HepG2 (cell line): Measurements from ENCODE around the gene HOXA10. TPM values are rescaled to one million over a fixed set of nuclear protein-coding genes. Genes with fewer than 3 reads are reported as not detected.

Experiments
- ATAC-seq: fragments of 200-7000 bp; cut with Tn5 transposase; 3 replicates; pipeline ENCODE4 v1.9.1; 2020; ENCODE audit warnings: mild to moderate bottlenecking, moderate library complexity
- BruUV-seq: library from RNA; stranded (reverse); fragments of 400-500 nt; replicated peaks from 2 replicates; lab custom pipeline; 2021; lab: Mats Ljungman, UMichigan
- CTCF ChIA-PET: fragments of 300-600 bp; formaldehyde crosslinking; extraction: SDS; loops from one replicate; lab custom pipeline; 2021; ENCODE audit warnings: low total read pairs, inconsistent platforms, low intra/inter-chr PET ratio; lab: Yijun Ruan, JAX
- POLR2A ChIA-PET: fragments of 350-600 bp; sonication (Branson Sonifier 250); formaldehyde crosslinking; loops from one replicate; lab custom pipeline; 2020; ENCODE audit warnings: antibody characterized with exemption, inconsistent platforms; lab: Yijun Ruan, JAX
- DNase-seq: peaks from one replicate; pipeline ENCODE4 v3.0.0-alpha.2; 2015; ENCODE audit warnings: low spot score
- FAIRE-seq: peaks from 3 replicates; lab custom pipeline; 2011; peaks lifted over from hg19 to GRCh38; lab: Jason Lieb, UNC
- H2AFZ ChIP-seq: one replicate; pipeline ENCODE4 v1.6.1; 2011; ENCODE audit warnings: low read length, inconsistent platforms
- H3K27ac ChIP-seq: fragments of 300-600 bp; 3 replicates; pipeline ENCODE4 v1.8.0; 2011; ENCODE audit warnings: mixed run types, mild to moderate bottlenecking, mixed read lengths, low read length, inconsistent platforms; ENCODE audit not compliant: insufficient read depth; ENCODE audit errors: extremely low read length
- H3K27me3 ChIP-seq, 2 experiments: fragments of 200-600 bp in 1 of 2; 2 replicates in 1 of 2; 3 replicates in 1 of 2; pipeline versions ENCODE4 v1.6.0 to v1.8.0; 2011; ENCODE audit warnings: low read length in 2 of 2, mild to moderate bottlenecking in 2 of 2, moderate library complexity in 2 of 2, inconsistent platforms in 1 of 2; ENCODE audit not compliant: insufficient read depth in 2 of 2, control insufficient read depth in 1 of 2
- H3K36me3 ChIP-seq, 2 experiments: fragments of 200-600 bp in 1 of 2; replicated peaks in 1 of 2; 2 replicates in 1 of 2; 3 replicates in 1 of 2; pipeline versions ENCODE4 v1.5.1 to v1.8.0; 2011; ENCODE audit warnings: low read length in 2 of 2, inconsistent platforms in 1 of 2; ENCODE audit not compliant: insufficient read depth in 2 of 2, control insufficient read depth in 1 of 2
- H3K4me1 ChIP-seq: 2 replicates; pipeline ENCODE4 v1.5.1; 2012; ENCODE audit warnings: low read length, inconsistent platforms; ENCODE audit not compliant: insufficient read depth
- H3K4me2 ChIP-seq: 2 replicates; pipeline ENCODE4 v1.6.0; 2011; ENCODE audit warnings: low read depth, low read length, inconsistent platforms
- H3K4me3 ChIP-seq, 3 experiments: fragments of 200-600 bp in 1 of 3; sonication (generic), shearing (Covaris generic) in 1 of 3; replicated peaks in 1 of 3; 2 replicates each; pipeline ENCODE4 v1.5.1; 2011 to 2016; ENCODE audit warnings: low read length in 3 of 3, inconsistent platforms in 2 of 3, low read depth in 2 of 3, mild to moderate bottlenecking in 2 of 3, control low read depth in 1 of 3, mixed read lengths in 1 of 3; ENCODE audit not compliant: insufficient read depth in 1 of 3
- H3K79me2 ChIP-seq: one replicate; pipeline ENCODE4 v1.6.1; 2011; ENCODE audit warnings: low read length, inconsistent platforms; ENCODE audit not compliant: insufficient read depth
- H3K9ac ChIP-seq: 2 replicates; pipeline ENCODE4 v1.6.0; 2011; ENCODE audit warnings: mild to moderate bottlenecking, low read depth, low read length, inconsistent platforms; ENCODE audit not compliant: insufficient read depth
- H3K9me3 ChIP-seq: 2 replicates; pipeline ENCODE4 v1.5.1; 2012; ENCODE audit warnings: mild to moderate bottlenecking, low read length
- H4K20me1 ChIP-seq: 2 replicates; pipeline ENCODE4 v1.6.0; 2011; ENCODE audit warnings: inconsistent platforms, mild to moderate bottlenecking, low read length, moderate library complexity; ENCODE audit not compliant: insufficient read depth
- ARNT2 ChIP-seq: sonication (generic); formaldehyde crosslinking; IDR thresholded peaks from 2 replicates; pipeline ENCODE4 v1.8.0; 2022; ENCODE audit warnings: mild to moderate bottlenecking, low read depth, missing genetic modification reagents, moderate library complexity
- BCL6 ChIP-seq: IDR thresholded peaks from 2 replicates; pipeline ENCODE4 v1.6.1; 2016; ENCODE audit warnings: missing genetic modification reagents, missing compliant biosample characterization
- HNRNPLL ChIP-seq: fragments of 200-400 bp; formaldehyde crosslinking; IDR thresholded peaks from 2 replicates; pipeline ENCODE4 v1.6.1; 2017; ENCODE audit warnings: mild to moderate bottlenecking, low read depth, low read length; ENCODE audit not compliant: poor library complexity, severe bottlenecking
- UBTF ChIP-seq: sonication (generic); formaldehyde crosslinking; IDR thresholded peaks from 2 replicates; pipeline ENCODE4 v1.4.0; 2020; ENCODE audit warnings: mild to moderate bottlenecking, missing genetic modification reagents
- ZNF7 ChIP-seq: IDR thresholded peaks from 2 replicates; pipeline ENCODE4 v1.6.1; 2016; ENCODE audit warnings: missing biosample characterization, missing genetic modification reagents
- ZNF768 ChIP-seq: sonication (generic); formaldehyde crosslinking; IDR thresholded peaks from 2 replicates; pipeline ENCODE4 v1.4.0; 2020; ENCODE audit warnings: missing genetic modification reagents
- ZNF777 ChIP-seq: sonication (generic); formaldehyde crosslinking; IDR thresholded peaks from 2 replicates; pipeline ENCODE4 v1.4.0; 2020; ENCODE audit warnings: missing genetic modification reagents
- ZSCAN31 ChIP-seq: sonication (generic); formaldehyde crosslinking; IDR thresholded peaks from 2 replicates; pipeline ENCODE4 v1.5.0; 2020; ENCODE audit warnings: low read depth, mild to moderate bottlenecking, missing genetic modification reagents
- WGBS: methylation state at CpG from one replicate; pipeline ENCODE4 v1.1.6; 2017; ENCODE audit warnings: low lambda C conversion rate; 5-methylcytosine and 5-hydroxymethylcytosine counted together
- in situ Hi-C: cut with HindIII; loops from 2 replicates; pipeline ENCODE4 v1.10.0; 2017; ENCODE audit warnings: low pct_unique_long_range_greater_than_20kb; ENCODE audit not compliant: extremely low pct_ligation_motif_present
- intact Hi-C: fragments of 100-400 bp; cut with micrococcal nuclease; formaldehyde crosslinking; loops from one replicate; pipeline ENCODE4 v1.10.0; 2022; ENCODE audit not compliant: unreplicated experiment
- polyA plus RNA-seq, 8 experiments: library from polyadenylated mRNA; depleted of rRNA in 3 of 8; stranded (reverse) in 7 of 8; unstranded in 1 of 8; fragments of >200 nt; fragmentation: Illumina TruSeq in 4 of 8; extraction: Trizol in 4 of 8; gene quantifications; 2 replicates each; pipeline versions ENCODE4 v1.2.1 to v1.2.3, GENCODE V29; 2011 to 2016; ENCODE audit warnings: low read depth in 4 of 8, missing spikeins in 1 of 8, mixed read lengths in 1 of 8; ENCODE audit not compliant: insufficient read depth in 1 of 8
- total RNA-seq, 5 experiments: library from RNA; depleted of rRNA; stranded (reverse); fragments of >200 nt; fragmentation: Illumina TruSeq; extraction: Trizol; gene quantifications; 2 replicates each; pipeline ENCODE4 v1.2.3, GENCODE V29; 2016; ENCODE audit warnings: low read depth in 1 of 5
- TF ChIP-seq, protein P1 (sequence below): sonication (generic); formaldehyde crosslinking; IDR thresholded peaks from 2 replicates; pipeline ENCODE4 v1.5.1; 2020; ENCODE audit warnings: mild to moderate bottlenecking, missing genetic modification reagents, moderate library complexity

HOXA10 gene
- total and polyA plus RNA-seq, 2 of the 13 experiments (the other 11 are each of a cell fraction or from before 2014, with no cell fraction given) = not detected

DNA sequence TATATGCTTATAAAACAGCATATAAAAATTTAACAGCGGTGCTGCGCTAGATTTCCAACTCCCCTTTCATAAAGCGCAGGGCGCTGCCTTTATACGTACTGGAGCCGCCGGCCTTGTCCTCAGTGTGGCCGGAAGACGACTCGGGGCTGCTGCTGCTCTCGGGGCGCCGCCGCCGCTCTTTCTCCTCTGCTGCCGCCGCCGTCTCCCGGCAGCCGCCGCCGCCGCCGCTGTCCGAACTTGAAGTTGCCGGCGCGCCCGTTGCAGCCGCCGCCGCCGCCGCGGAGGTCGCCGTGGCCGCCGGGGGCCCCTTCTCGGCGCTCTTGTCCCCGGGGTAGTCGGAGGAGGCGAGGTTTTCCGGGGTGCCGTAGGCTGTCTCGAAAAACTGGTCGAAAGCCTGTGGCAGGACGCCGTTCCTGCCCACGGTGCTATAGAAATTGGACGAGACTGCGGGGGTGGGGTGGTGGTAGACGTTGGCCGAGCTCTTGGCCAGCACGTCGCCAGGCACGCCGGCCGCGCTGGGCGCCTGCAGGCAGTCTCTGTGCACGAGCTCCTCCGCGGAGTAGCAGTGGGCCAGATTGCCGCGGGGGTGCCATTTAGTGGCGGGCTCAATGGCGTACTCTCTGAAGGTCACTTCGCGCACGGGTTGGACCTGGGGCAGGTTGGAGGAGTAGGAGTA is 10.4 kb upstream of the HOXA10 start:
- FAIRE-seq (no peak), ATAC-seq (no peak), DNase-seq (no peak)
- Histone ChIP-seq H3K4me2 (peak overlapping the region; percentile 84), H3K36me3 (no peaks in the 10 kb centered on the region), H3K27me3 (peaks cover 34 to 95% of the 10 kb centered on the region in 2 experiments), H4K20me1 (peaks cover 6% of the 10 kb centered on the region; the same call in 1 of the 2 replicates), H3K9ac (no peak overlapping the region), H2AFZ (no peak overlapping the region), H3K79me2 (no peaks in the 10 kb centered on the region), H3K9me3 (no peaks in the 10 kb centered on the region), H3K27ac (no peak overlapping the region), H3K4me3 (peak overlapping the region; percentile 52 to 67 (median 64)), H3K4me1 (peaks cover 46% of the 10 kb centered on the region)
- intact Hi-C loops (no loop called here), in situ Hi-C loops (no loop called here)
- CTCF ChIA-PET = no interaction called here
- TF ChIP-seq ZNF7 (CRISPR knock-in tag) (no peak), BCL6 (CRISPR knock-in tag) (0 out of 2 replicates have a peak, but pooled peaks have one; percentile 4), ARNT2 (0 out of 2 replicates have a peak, but pooled peaks have one; percentile 23), ZSCAN31 (CRISPR knock-in tag) (no peak), ZNF768 (CRISPR knock-in tag) (peak; percentile 98), ZNF777 (peak; percentile 61), HNRNPLL (peak; percentile 61), UBTF (0 out of 2 replicates have a peak, but pooled peaks have one; percentile 21)
- TF ChIP-seq, protein P1, sequence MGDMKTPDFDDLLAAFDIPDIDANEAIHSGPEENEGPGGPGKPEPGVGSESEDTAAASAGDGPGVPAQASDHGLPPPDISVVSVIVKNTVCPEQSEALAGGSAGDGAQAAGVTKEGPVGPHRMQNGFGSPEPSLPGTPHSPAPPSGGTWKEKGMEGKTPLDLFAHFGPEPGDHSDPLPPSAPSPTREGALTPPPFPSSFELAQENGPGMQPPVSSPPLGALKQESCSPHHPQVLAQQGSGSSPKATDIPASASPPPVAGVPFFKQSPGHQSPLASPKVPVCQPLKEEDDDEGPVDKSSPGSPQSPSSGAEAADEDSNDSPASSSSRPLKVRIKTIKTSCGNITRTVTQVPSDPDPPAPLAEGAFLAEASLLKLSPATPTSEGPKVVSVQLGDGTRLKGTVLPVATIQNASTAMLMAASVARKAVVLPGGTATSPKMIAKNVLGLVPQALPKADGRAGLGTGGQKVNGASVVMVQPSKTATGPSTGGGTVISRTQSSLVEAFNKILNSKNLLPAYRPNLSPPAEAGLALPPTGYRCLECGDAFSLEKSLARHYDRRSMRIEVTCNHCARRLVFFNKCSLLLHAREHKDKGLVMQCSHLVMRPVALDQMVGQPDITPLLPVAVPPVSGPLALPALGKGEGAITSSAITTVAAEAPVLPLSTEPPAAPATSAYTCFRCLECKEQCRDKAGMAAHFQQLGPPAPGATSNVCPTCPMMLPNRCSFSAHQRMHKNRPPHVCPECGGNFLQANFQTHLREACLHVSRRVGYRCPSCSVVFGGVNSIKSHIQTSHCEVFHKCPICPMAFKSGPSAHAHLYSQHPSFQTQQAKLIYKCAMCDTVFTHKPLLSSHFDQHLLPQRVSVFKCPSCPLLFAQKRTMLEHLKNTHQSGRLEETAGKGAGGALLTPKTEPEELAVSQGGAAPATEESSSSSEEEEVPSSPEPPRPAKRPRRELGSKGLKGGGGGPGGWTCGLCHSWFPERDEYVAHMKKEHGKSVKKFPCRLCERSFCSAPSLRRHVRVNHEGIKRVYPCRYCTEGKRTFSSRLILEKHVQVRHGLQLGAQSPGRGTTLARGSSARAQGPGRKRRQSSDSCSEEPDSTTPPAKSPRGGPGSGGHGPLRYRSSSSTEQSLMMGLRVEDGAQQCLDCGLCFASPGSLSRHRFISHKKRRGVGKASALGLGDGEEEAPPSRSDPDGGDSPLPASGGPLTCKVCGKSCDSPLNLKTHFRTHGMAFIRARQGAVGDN = 0 out of 2 replicates have a peak, but pooled peaks have one; percentile 7
- no TSS peak for BruUV-seq
- WGBS = 2% methylated on average over 41 of the region's 72 CpGs
- POLR2A ChIA-PET = interaction anchor here (0.6 kb wide), 1 partner anchor 11 kb away, joined by 3 read pairs; no protein-coding TSS in a partner anchor
